NCI-H748 treated with DMSO at 0.1 percent for 48 hours (cell line): Measurements from ENCODE around the gene THBS1.

Source experiments
- DNase-seq: peaks from one replicate; lab custom pipeline; 2025; lab: John Stamatoyannopoulos, UW

THBS1 gene

GRCh38 chr15:39589193-39589814 lies 8.4 kb downstream of the THBS1 start:
- no peak for DNase-seq

- DNase-seq, result no peak
Measured at GRCh38 chr15:39589815-39590644, 9.2 kb downstream of the THBS1 start.

GRCh38 chr15:39591141-39591895 lies 10.4 kb downstream of the THBS1 start:
- no peak for DNase-seq

GRCh38 chr15:39591896-39592315 lies 11.0 kb downstream of the THBS1 start:
- no peak for DNase-seq

- DNase-seq, result no peak
Measured at GRCh38 chr15:39592500-39592899, 11.6 kb downstream of the THBS1 start.

- no peak for DNase-seq
Measured at GRCh38 chr15:39593071-39593655, 12.3 kb downstream of the THBS1 start.

GRCh38 chr15:39593656-39594445 lies 13.0 kb downstream of the THBS1 start:
- DNase-seq, result no peak

- DNase-seq, result no peak
Measured at GRCh38 chr15:39594446-39595337, 13.8 kb downstream of the THBS1 start.

GRCh38 chr15:39595338-39596221 lies 14.7 kb downstream of the THBS1 start:
- DNase-seq, result no peak

- DNase-seq, result no peak
Measured at GRCh38 chr15:39596358-39597051, 15.6 kb downstream of the THBS1 start.

- DNase-seq, result no peak
Measured at GRCh38 chr15:39597336-39597735, 16.5 kb downstream of the THBS1 start.

GRCh38 chr15:39597751-39598185 lies 16.9 kb downstream of the THBS1 start:
- no peak for DNase-seq

- no peak for DNase-seq
Measured at GRCh38 chr15:39598186-39598850, 17.4 kb downstream of the THBS1 start.

- DNase-seq, result no peak
Measured at GRCh38 chr15:39598958-39599845, 18.3 kb downstream of the THBS1 start.

GRCh38 chr15:39599871-39600270 lies 19.0 kb downstream of the THBS1 start:
- DNase-seq, result no peak

- no peak for DNase-seq
Measured at GRCh38 chr15:39602143-39602542, 21.3 kb downstream of the THBS1 start.

- no peak for DNase-seq
Measured at GRCh38 chr15:39605146-39605545, 24.3 kb downstream of the THBS1 start.
